ENCODE measurements around the gene CHD2. TPM values are rescaled to one million over a fixed set of nuclear protein-coding genes. Genes with fewer than 3 reads are reported as not detected.
A peak's percentile ranks its signal among the peaks of the same experiment; 100 is the strongest.

CHD2 gene
- total RNA-seq, 1 experiment from 2014 or later, result 63.3 TPM

GRCh38 chr15:93066224-93066681 lies 166.1 kb downstream of the CHD2 start:
- Histone ChIP-seq H3K14ac (ENCODE audit: insufficient read depth, low read length) (no peak overlapping the region), H3K9me3 (ENCODE audit: control insufficient read depth, low read depth, low read length) (no peaks in the 10 kb centered on the region), H2BK12ac (ENCODE audit: insufficient read length, low read depth, low read length) (no peak overlapping the region), H2AK5ac (ENCODE audit: insufficient read length, low read length) (no peak overlapping the region), H2BK20ac (ENCODE audit: low read depth, low read length, poor library complexity, severe bottlenecking) (no peak overlapping the region), H3K56ac (ENCODE audit: insufficient read length, low read depth, low read length) (no peak overlapping the region), H3K79me2 (ENCODE audit: insufficient read depth, low read length) (peaks cover 28% of the 10 kb centered on the region; the same call in 1 of the 2 replicates), H4K8ac (replicated peaks; ENCODE audit: insufficient read length, low read depth, low read length) (no peak overlapping the region), H3K4me2 (ENCODE audit: insufficient read depth, insufficient read length, low read length) (no peak overlapping the region), H4K91ac (ENCODE audit: insufficient read length, low read depth, low read length) (no peak overlapping the region), H3K18ac (ENCODE audit: insufficient read length, low read depth, low read length) (no peak overlapping the region), H2BK15ac (ENCODE audit: low read depth, low read length) (no peak overlapping the region), H3K4ac (ENCODE audit: low read depth, low read length) (no peak overlapping the region), H3T11ph (ENCODE audit: low read length) (no peak overlapping the region), H3K23ac (ENCODE audit: insufficient read length, low read depth, low read length) (no peak overlapping the region), H2BK120ac (ENCODE audit: low read depth, low read length, poor library complexity, severe bottlenecking) (no peak overlapping the region), H4K5ac (ENCODE audit: insufficient read length, low read depth, low read length) (no peak overlapping the region), H3K23me2 (ENCODE audit: insufficient read length, low read depth, low read length, poor library complexity, severe bottlenecking) (peaks cover 10% of the 10 kb centered on the region), H4K20me1 (ENCODE audit: control insufficient read depth, insufficient read depth, insufficient read length) (no peaks in the 10 kb centered on the region), H3K27me3 (ENCODE audit: insufficient read depth, low read length) (no peaks in the 10 kb centered on the region), H2BK5ac (ENCODE audit: insufficient read length, low read length) (no peak overlapping the region), H3K79me1 (ENCODE audit: insufficient read depth, low read depth, low read length, poor library complexity, severe bottlenecking) (peaks cover 8% of the 10 kb centered on the region), H3K9ac (ENCODE audit: extremely low read depth, insufficient read length, low read length) (no peak overlapping the region), H3K4me1 (ENCODE audit: insufficient read depth, low read length) (peaks cover 23% of the 10 kb centered on the region), H2AFZ (ENCODE audit: low read length) (no peak overlapping the region), H3K27ac (ENCODE audit: insufficient read length, low read depth, low read length) (no peak overlapping the region)
- no peak for TF ChIP-seq CTCF (conservative IDR thresholded peaks at IDR 0.05)
- Mint-ChIP-seq H3K27ac (peak overlapping the region in 2 of 3 experiments; percentile 68 to 70; a peak in 1 of 7 replicates), H3K9me3 (no peaks in the 10 kb centered on the region), H3K4me3 (no peak overlapping the region), H3K4me1 (peaks cover 79 to 89% of the 10 kb centered on the region in 2 experiments), H3K27me3 (ENCODE audit: low read depth) (no peaks in the 10 kb centered on the region), H3K36me3 (ENCODE audit: insufficient read depth in 1 of 3, low read depth in 3 of 3) (peaks cover 29 to 72% (median 54%) of the 10 kb centered on the region in 3 experiments)
- DNase-seq, result no peak
- WGBS (ENCODE audit: extremely low coverage, insufficient read length, low lambda C conversion rate), result no CpG with 5 or more reads among the region's 38 CpGs

All from H9 (cell line).